ENCODE measurements around the gene CLEC7A.
A peak's percentile ranks its signal among the peaks of the same experiment; 100 is the strongest.

The CLEC7A gene

GRCh38 chr12:10094646-10095395 is 35.2 kb downstream of the CLEC7A start:
- no peak for DNase-seq (ENCODE audit: low read depth in 2 of 2)

GRCh38 chr12:10088955-10089900 is 40.8 kb downstream of the CLEC7A start:
- no peak for DNase-seq (ENCODE audit: low read depth in 2 of 2)

GRCh38 chr12:10088031-10088430 is 42.0 kb downstream of the CLEC7A start:
- DNase-seq (ENCODE audit: low read depth in 2 of 2): no peak

- no peak for DNase-seq (ENCODE audit: low read depth in 2 of 2)
These were observed 43.6 kb downstream of the CLEC7A start for GRCh38 chr12:10086387-10086786.

GRCh38 chr12:10084733-10085132 is 45.3 kb downstream of the CLEC7A start:
- DNase-seq (ENCODE audit: low read depth in 2 of 2): no peak

GRCh38 chr12:10082117-10082874 is 47.7 kb downstream of the CLEC7A start:
- DNase-seq (ENCODE audit: low read depth in 2 of 2): no peak

- DNase-seq (ENCODE audit: low read depth in 2 of 2): no peak
These were observed 54.5 kb downstream of the CLEC7A start for GRCh38 chr12:10075451-10075850.

- no peak for DNase-seq (ENCODE audit: low read depth in 2 of 2)
These were observed 56.7 kb downstream of the CLEC7A start for GRCh38 chr12:10073261-10073660.

GRCh38 chr12:10072131-10072530 is 57.9 kb downstream of the CLEC7A start:
- DNase-seq (ENCODE audit: low read depth in 2 of 2): no peak

GRCh38 chr12:10070380-10070779 is 59.6 kb downstream of the CLEC7A start:
- DNase-seq (ENCODE audit: low read depth in 2 of 2): no peak

- DNase-seq (ENCODE audit: low read depth in 2 of 2): no peak
These were observed 60.0 kb downstream of the CLEC7A start for GRCh38 chr12:10069976-10070375.

GRCh38 chr12:10069099-10069498 is 60.9 kb downstream of the CLEC7A start:
- peak; percentile 66 to 67 for DNase-seq (ENCODE audit: low read depth in 2 of 2)

GRCh38 chr12:10068644-10069043 is 61.4 kb downstream of the CLEC7A start:
- DNase-seq (ENCODE audit: low read depth in 2 of 2): no peak

- no peak for DNase-seq (ENCODE audit: low read depth in 2 of 2)
These were observed 62.1 kb downstream of the CLEC7A start for GRCh38 chr12:10067942-10068341.

GRCh38 chr12:10067264-10067663 is 62.7 kb downstream of the CLEC7A start:
- DNase-seq (ENCODE audit: low read depth in 2 of 2): no peak
